Activated CD4-positive, alpha-beta T cell treated with anti-CD3 and anti-CD28 coated beads for 24 hours (primary cell): ENCODE results near the gene SLC9A5.

Experiments
- DNase-seq, 2 donors: peaks; one replicate each; pipeline ENCODE4 v3.0.0-alpha.2; 2020; ENCODE audit warnings: low read depth in 2 of 2

SLC9A5 gene

GRCh38 chr16:67310561-67310960, 61.8 kb downstream of the SLC9A5 start:
- DNase-seq = no peak

- peak; percentile 75 to 80 for DNase-seq
These were observed 63.1 kb downstream of the SLC9A5 start for GRCh38 chr16:67311607-67312488.

GRCh38 chr16:67312719-67313118, 63.9 kb downstream of the SLC9A5 start:
- no peak for DNase-seq

- no peak for DNase-seq
These were observed 69.1 kb downstream of the SLC9A5 start for GRCh38 chr16:67317853-67318252.
